CD14-positive monocyte (primary cell): ENCODE measurements around the gene PAQR6. TPM values are rescaled to one million over a fixed set of nuclear protein-coding genes. Genes with fewer than 3 reads are reported as not detected.

Experiments used
- DNase-seq, 3 donors: peaks; one replicate each; pipeline ENCODE4 v3.0.0-alpha.2; 2011 to 2022
- H2AFZ ChIP-seq: 2 replicates; pipeline ENCODE4 v1.6.0; 2012; ENCODE audit warnings: mild to moderate bottlenecking, low read depth, low read length, inconsistent platforms; ENCODE audit not compliant: insufficient read depth, poor library complexity, severe bottlenecking
- H3K27ac ChIP-seq, 2 donors: 1 replicate in 1 of 2; 2 replicates in 1 of 2; pipeline ENCODE4 v1.5.1; 2012 to 2013; ENCODE audit warnings: low read length in 2 of 2, control low read depth in 1 of 2, inconsistent platforms in 1 of 2, low read depth in 1 of 2, mild to moderate bottlenecking in 1 of 2
- H3K27me3 ChIP-seq, 2 donors: one replicate each; pipeline versions ENCODE4 v1.6.0 to v1.6.1; 2011 to 2013; ENCODE audit warnings: low read length in 2 of 2; ENCODE audit not compliant: control insufficient read depth in 2 of 2, insufficient read depth in 2 of 2
- H3K36me3 ChIP-seq, 2 donors: replicated peaks in 1 of 2; 1 replicate in 1 of 2; 2 replicates in 1 of 2; pipeline versions ENCODE4 v1.5.1 to v1.6.1; 2012 to 2013; ENCODE audit warnings: low read length in 2 of 2, control low read depth in 1 of 2, inconsistent platforms in 1 of 2, mild to moderate bottlenecking in 1 of 2; ENCODE audit not compliant: insufficient read depth in 2 of 2, control insufficient read depth in 1 of 2
- H3K4me1 ChIP-seq, 2 donors: 1 replicate in 1 of 2; 2 replicates in 1 of 2; pipeline versions ENCODE4 v1.5.1 to v1.6.1; 2012 to 2013; ENCODE audit warnings: low read length in 2 of 2, control low read depth in 1 of 2, inconsistent platforms in 1 of 2, mild to moderate bottlenecking in 1 of 2, moderate library complexity in 1 of 2; ENCODE audit not compliant: insufficient read depth in 2 of 2, control insufficient read depth in 1 of 2
- H3K4me2 ChIP-seq: replicated peaks from 2 replicates; pipeline ENCODE3; 2012; ENCODE audit warnings: low read length, moderate library complexity, mild to moderate bottlenecking; ENCODE audit not compliant: poor library complexity, severe bottlenecking; ENCODE audit errors: extremely low read depth
- H3K4me3 ChIP-seq, 3 experiments: fragments of 200-600 bp in 1 of 3; sonication (generic) in 1 of 3; replicated peaks in 1 of 3; 1 replicate in 2 of 3; 2 replicates in 1 of 3; pipeline ENCODE4 v1.5.1; 2011 to 2013; ENCODE audit warnings: low read length in 3 of 3, mild to moderate bottlenecking in 3 of 3, control low read depth in 2 of 3, low read depth in 2 of 3, inconsistent platforms in 1 of 3, moderate library complexity in 1 of 3
- H3K79me2 ChIP-seq: 2 replicates; pipeline ENCODE4 v1.6.0; 2012; ENCODE audit warnings: mild to moderate bottlenecking, control low read depth, inconsistent platforms, low read length, moderate library complexity; ENCODE audit not compliant: insufficient read depth
- H3K9ac ChIP-seq: 2 replicates; pipeline ENCODE4 v1.6.0; 2017; ENCODE audit warnings: low read length, mild to moderate bottlenecking; ENCODE audit not compliant: insufficient read depth, poor library complexity, severe bottlenecking
- H3K9me3 ChIP-seq, 2 donors: replicated peaks in 1 of 2; 1 replicate in 1 of 2; 2 replicates in 1 of 2; pipeline versions ENCODE4 v1.5.1 to v1.6.1; 2012 to 2013; ENCODE audit warnings: low read length in 2 of 2, control low read depth in 1 of 2; ENCODE audit not compliant: control insufficient read depth in 1 of 2, insufficient read depth in 1 of 2
- H4K20me1 ChIP-seq: 2 replicates; pipeline ENCODE4 v1.6.0; 2012; ENCODE audit warnings: mild to moderate bottlenecking, low read length, control low read depth, moderate library complexity; ENCODE audit not compliant: insufficient read depth
- H3K27ac Mint-ChIP-seq, 7 donors: one replicate each; pipeline ENCODE4 v1.8.0; 2020; ENCODE audit warnings: mild to moderate bottlenecking in 7 of 7, mixed read lengths in 7 of 7, moderate library complexity in 6 of 7, inconsistent platforms in 2 of 7
- H3K27me3 Mint-ChIP-seq, 3 donors: one replicate each; pipeline ENCODE4 v1.8.0; 2021 to 2022; ENCODE audit warnings: low read depth in 3 of 3, mild to moderate bottlenecking in 3 of 3, mixed read lengths in 3 of 3, moderate library complexity in 3 of 3, inconsistent platforms in 1 of 3
- H3K36me3 Mint-ChIP-seq, 2 donors: one replicate each; pipeline ENCODE4 v1.8.0; 2020; ENCODE audit warnings: mixed read lengths in 2 of 2, inconsistent platforms in 1 of 2, mild to moderate bottlenecking in 1 of 2
- H3K4me1 Mint-ChIP-seq: one replicate; pipeline ENCODE4 v1.8.0; 2020; ENCODE audit warnings: mild to moderate bottlenecking, mixed read lengths
- H3K4me3 Mint-ChIP-seq, 2 donors: one replicate each; pipeline ENCODE4 v1.8.0; 2020; ENCODE audit warnings: mild to moderate bottlenecking in 2 of 2, mixed read lengths in 2 of 2, moderate library complexity in 1 of 2
- H3K9me3 Mint-ChIP-seq, 7 donors: one replicate each; pipeline ENCODE4 v1.8.0; 2020 to 2022; ENCODE audit warnings: mixed read lengths in 7 of 7, mild to moderate bottlenecking in 6 of 7, moderate library complexity in 6 of 7, inconsistent platforms in 2 of 7
- WGBS: methylation state at CpG from one replicate; pipeline ENCODE4 v1.1.5; 2013; ENCODE audit warnings: missing lambda C conversion rate; ENCODE audit not compliant: insufficient coverage; 5-methylcytosine and 5-hydroxymethylcytosine counted together
- intact Hi-C, 2 donors: fragments of 100-400 bp; cut with micrococcal nuclease; formaldehyde crosslinking; loops; one replicate each; pipeline versions ENCODE4 v1.15.0 to v1.15.1; 2023
- polyA plus RNA-seq, 3 donors: library from polyadenylated mRNA; depleted of rRNA in 1 of 3; unstranded in 2 of 3; stranded (reverse) in 1 of 3; fragments of 300-500 nt in 2 of 3; fragments of >200 nt in 1 of 3; fragmentation: Illumina TruSeq in 2 of 3; gene quantifications; 1 replicate in 2 of 3; 2 replicates in 1 of 3; pipeline ENCODE4 v1.2.3, GENCODE V29; 2012 to 2021
- TF ChIP-seq, protein P1 (sequence below): fragments of 200-600 bp; IDR thresholded peaks from one replicate; pipeline ENCODE4 v1.8.0; 2022; ENCODE audit warnings: antibody characterized with exemption, mild to moderate bottlenecking

PAQR6 gene
- polyA plus RNA-seq, 3 donors = 7.7 TPM; not detected in 2

DNA sequence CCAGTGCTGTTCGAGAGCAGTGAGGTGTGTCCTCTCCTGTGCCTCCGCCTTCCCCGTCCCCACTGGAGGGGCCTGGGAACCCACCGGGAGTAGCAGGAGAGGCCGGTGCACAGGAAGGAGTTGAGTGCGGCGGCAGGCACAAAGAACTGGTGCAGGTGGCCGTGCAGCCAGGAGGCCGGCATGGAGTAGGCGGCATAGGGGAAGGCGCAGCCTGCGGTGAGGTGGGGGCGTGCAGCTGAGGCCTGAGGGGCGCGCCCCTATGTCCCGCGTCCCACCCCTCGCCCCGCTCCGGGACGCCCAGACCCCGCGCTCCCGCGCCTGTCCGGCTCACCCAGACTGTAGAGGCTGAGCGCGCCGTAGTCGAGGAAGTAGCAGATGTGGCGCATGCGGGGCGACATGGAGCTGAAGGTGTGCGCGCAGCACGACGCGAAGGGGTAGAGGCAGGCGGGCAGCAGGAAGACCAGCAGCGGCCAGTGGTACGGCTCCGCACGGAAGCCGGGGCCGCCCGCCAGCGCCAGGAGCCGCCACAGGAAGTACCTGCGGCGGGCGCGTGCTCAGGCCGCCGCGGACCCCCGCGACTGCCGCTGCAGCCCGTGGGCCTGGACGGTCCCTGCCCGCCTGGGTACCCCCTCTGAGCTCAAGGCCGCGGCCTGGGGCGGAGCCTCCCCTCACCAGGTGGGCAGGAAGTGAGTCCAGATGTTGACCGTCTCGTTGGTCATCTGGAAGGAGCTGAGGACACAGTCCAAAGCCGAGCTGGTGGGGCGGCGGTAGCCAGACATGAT lies 2.2 kb downstream of the PAQR6 start:
- H3K4me3 Mint-ChIP-seq = peak overlapping the region; percentile 61 to 90
- Histone ChIP-seq H3K36me3 (peaks cover 20 to 27% of the 10 kb centered on the region in 2 donors), H2AFZ (no peak overlapping the region), H3K79me2 (no peaks in the 10 kb centered on the region), H3K4me3 (peak overlapping the region in 1 of 3 experiments; percentile 38), H3K27ac (no peak overlapping the region), H3K27me3 (peaks cover 10 to 31% of the 10 kb centered on the region in 2 donors), H3K4me1 (peaks cover 9 to 14% of the 10 kb centered on the region in 2 donors), H3K9me3 (peaks cover 0 to 12% of the 10 kb centered on the region in 2 donors), H4K20me1 (peaks cover 40% of the 10 kb centered on the region), H3K9ac (no peak overlapping the region), H3K4me2 (peak overlapping the region; percentile 45)
- DNase-seq = no peak
- H3K27ac Mint-ChIP-seq = no peak overlapping the region
- H3K9me3 Mint-ChIP-seq = peaks cover 0 to 9% (median 0%) of the 10 kb centered on the region in 7 donors
- TF ChIP-seq, protein P1, sequence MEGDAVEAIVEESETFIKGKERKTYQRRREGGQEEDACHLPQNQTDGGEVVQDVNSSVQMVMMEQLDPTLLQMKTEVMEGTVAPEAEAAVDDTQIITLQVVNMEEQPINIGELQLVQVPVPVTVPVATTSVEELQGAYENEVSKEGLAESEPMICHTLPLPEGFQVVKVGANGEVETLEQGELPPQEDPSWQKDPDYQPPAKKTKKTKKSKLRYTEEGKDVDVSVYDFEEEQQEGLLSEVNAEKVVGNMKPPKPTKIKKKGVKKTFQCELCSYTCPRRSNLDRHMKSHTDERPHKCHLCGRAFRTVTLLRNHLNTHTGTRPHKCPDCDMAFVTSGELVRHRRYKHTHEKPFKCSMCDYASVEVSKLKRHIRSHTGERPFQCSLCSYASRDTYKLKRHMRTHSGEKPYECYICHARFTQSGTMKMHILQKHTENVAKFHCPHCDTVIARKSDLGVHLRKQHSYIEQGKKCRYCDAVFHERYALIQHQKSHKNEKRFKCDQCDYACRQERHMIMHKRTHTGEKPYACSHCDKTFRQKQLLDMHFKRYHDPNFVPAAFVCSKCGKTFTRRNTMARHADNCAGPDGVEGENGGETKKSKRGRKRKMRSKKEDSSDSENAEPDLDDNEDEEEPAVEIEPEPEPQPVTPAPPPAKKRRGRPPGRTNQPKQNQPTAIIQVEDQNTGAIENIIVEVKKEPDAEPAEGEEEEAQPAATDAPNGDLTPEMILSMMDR = no peak
- WGBS = 3% methylated on average over 61 of the region's 69 CpGs
- peaks cover 14% of the 10 kb centered on the region for H3K4me1 Mint-ChIP-seq
- intact Hi-C loops = no loop called here
- H3K27me3 Mint-ChIP-seq = peaks cover 21 to 40% (median 35%) of the 10 kb centered on the region in 3 donors
- H3K36me3 Mint-ChIP-seq = peaks cover 28 to 38% of the 10 kb centered on the region in 2 donors

GRCh38 chr1:156244712-156245111 lies 3.1 kb downstream of the PAQR6 start:
- H3K9me3 Mint-ChIP-seq = peaks cover 0 to 9% (median 0%) of the 10 kb centered on the region in 7 donors
- Histone ChIP-seq H3K4me3 (no peak overlapping the region), H3K79me2 (no peaks in the 10 kb centered on the region), H3K4me2 (no peak overlapping the region), H4K20me1 (peaks cover 33% of the 10 kb centered on the region), H3K36me3 (peaks cover 15 to 23% of the 10 kb centered on the region in 2 donors), H2AFZ (no peak overlapping the region), H3K9ac (no peak overlapping the region), H3K27me3 (peaks cover 10 to 31% of the 10 kb centered on the region in 2 donors), H3K4me1 (peaks cover 9 to 14% of the 10 kb centered on the region in 2 donors), H3K9me3 (peaks cover 0 to 12% of the 10 kb centered on the region in 2 donors), H3K27ac (no peak overlapping the region)
- peak overlapping the region in 1 of 2 donors; percentile 90 for H3K4me3 Mint-ChIP-seq
- TF ChIP-seq, protein P1 = no peak
- H3K36me3 Mint-ChIP-seq = peaks cover 29 to 35% of the 10 kb centered on the region in 2 donors
- H3K4me1 Mint-ChIP-seq = peaks cover 14% of the 10 kb centered on the region
- H3K27me3 Mint-ChIP-seq = peaks cover 21 to 40% (median 35%) of the 10 kb centered on the region in 3 donors
- no peak for DNase-seq
- no peak overlapping the region for H3K27ac Mint-ChIP-seq
- WGBS = 94% methylated on average over 17 of the region's 17 CpGs
- intact Hi-C loops = no loop called here
